GM12801 (cell line): ENCODE results near the gene PDLIM7.

ENCODE experiments used
- CTCF ChIP-seq: IDR thresholded peaks from one replicate; pipeline ENCODE4 v1.5.1; 2011; ENCODE audit warnings: control low read depth; ENCODE audit not compliant: insufficient read length; ENCODE audit errors: extremely low read depth

The PDLIM7 gene

GRCh38 chr5:177495243-177496060 is 2.0 kb downstream of the PDLIM7 start:
- TF ChIP-seq CTCF, result no peak

- no peak for TF ChIP-seq CTCF
Observed at GRCh38 chr5:177494346-177495195, 2.8 kb downstream of the PDLIM7 start.

- TF ChIP-seq CTCF, result no peak
Observed at GRCh38 chr5:177493795-177494345, 3.5 kb downstream of the PDLIM7 start.

GRCh38 chr5:177492841-177493240 is 4.6 kb downstream of the PDLIM7 start:
- TF ChIP-seq CTCF, result no peak

GRCh38 chr5:177491983-177492746 is 5.2 kb downstream of the PDLIM7 start:
- no peak for TF ChIP-seq CTCF

GRCh38 chr5:177491429-177491945 is 5.9 kb downstream of the PDLIM7 start:
- TF ChIP-seq CTCF, result no peak

GRCh38 chr5:177490992-177491391 is 6.4 kb downstream of the PDLIM7 start:
- TF ChIP-seq CTCF, result no peak
